ENCODE measurements around the gene PTDSS2.

PTDSS2 gene

GRCh38 chr11:494761-495536 is 44.9 kb downstream of the PTDSS2 start:
- Mint-ChIP-seq H3K36me3 (peaks cover 65% of the 10 kb centered on the region), H3K4me3 (no peak overlapping the region), H3K27ac (no peak overlapping the region)

GRCh38 chr11:495537-495931 is 45.5 kb downstream of the PTDSS2 start:
- no peak overlapping the region for H3K27ac Mint-ChIP-seq
- no peak for DNase-seq (ENCODE audit: low spot score in 2 of 2)
- peaks cover 11% of the 10 kb centered on the region for H3K4me1 Mint-ChIP-seq
- no peak for ATAC-seq
- H3K36me3 Mint-ChIP-seq, result peaks cover 71% of the 10 kb centered on the region
- H3K4me3 Mint-ChIP-seq, result no peak overlapping the region
- no peaks in the 10 kb centered on the region for H3K9me3 Mint-ChIP-seq

More at GRCh38 chr11:494761-495536, 44.9 kb downstream of the PTDSS2 start:
- ATAC-seq (no peak), DNase-seq (ENCODE audit: low spot score in 2 of 2) (no peak)
- Mint-ChIP-seq H3K9me3 (no peaks in the 10 kb centered on the region), H3K4me1 (peaks cover 11% of the 10 kb centered on the region)

- Mint-ChIP-seq H3K27ac (peak overlapping the region; percentile 69), H3K4me3 (no peak overlapping the region), H3K4me1 (peaks cover 11% of the 10 kb centered on the region), H3K9me3 (no peaks in the 10 kb centered on the region), H3K36me3 (peaks cover 86% of the 10 kb centered on the region)
- no peak for DNase-seq (ENCODE audit: low spot score in 2 of 2)
- ATAC-seq, result no peak
These were observed 46.9 kb downstream of the PTDSS2 start for GRCh38 chr11:496834-497564.

- peaks cover 86% of the 10 kb centered on the region for H3K36me3 Mint-ChIP-seq
- no peak for DNase-seq (ENCODE audit: low spot score in 2 of 2)
- no peaks in the 10 kb centered on the region for H3K9me3 Mint-ChIP-seq
- H3K4me1 Mint-ChIP-seq, result peaks cover 14% of the 10 kb centered on the region
- ATAC-seq, result no peak
- peak overlapping the region; percentile 69 for H3K27ac Mint-ChIP-seq
- H3K4me3 Mint-ChIP-seq, result no peak overlapping the region
These were observed 47.7 kb downstream of the PTDSS2 start for GRCh38 chr11:497565-498296.

- peaks cover 83% of the 10 kb centered on the region for H3K36me3 Mint-ChIP-seq
- peaks cover 22% of the 10 kb centered on the region for H3K4me1 Mint-ChIP-seq
- ATAC-seq, result no peak
- DNase-seq (ENCODE audit: low spot score in 2 of 2), result no peak
- no peaks in the 10 kb centered on the region for H3K9me3 Mint-ChIP-seq
- H3K4me3 Mint-ChIP-seq, result no peak overlapping the region
- no peak overlapping the region for H3K27ac Mint-ChIP-seq
These were observed 48.5 kb downstream of the PTDSS2 start for GRCh38 chr11:498297-499181.

- no peak overlapping the region for H3K27ac Mint-ChIP-seq
- H3K4me1 Mint-ChIP-seq, result peaks cover 27% of the 10 kb centered on the region
- no peaks in the 10 kb centered on the region for H3K9me3 Mint-ChIP-seq
- H3K4me3 Mint-ChIP-seq, result no peak overlapping the region
- ATAC-seq, result no peak
- peaks cover 80% of the 10 kb centered on the region for H3K36me3 Mint-ChIP-seq
- no peak for DNase-seq (ENCODE audit: low spot score in 2 of 2)
These were observed 49.4 kb downstream of the PTDSS2 start for GRCh38 chr11:499201-500076.

GRCh38 chr11:501001-501682 is 51.1 kb downstream of the PTDSS2 start:
- H3K36me3 Mint-ChIP-seq, result peaks cover 78% of the 10 kb centered on the region

GRCh38 chr11:501683-502287 is 51.7 kb downstream of the PTDSS2 start:
- DNase-seq (ENCODE audit: low spot score in 2 of 2), result no peak
- ATAC-seq, result no peak
- Mint-ChIP-seq H3K27ac (peak overlapping the region; percentile 60), H3K4me3 (no peak overlapping the region), H3K9me3 (no peaks in the 10 kb centered on the region), H3K4me1 (peaks cover 37% of the 10 kb centered on the region), H3K36me3 (peaks cover 78% of the 10 kb centered on the region)

More at GRCh38 chr11:501001-501682, 51.1 kb downstream of the PTDSS2 start:
- Mint-ChIP-seq H3K4me3 (no peak overlapping the region), H3K27ac (peak overlapping the region; percentile 40), H3K4me1 (peaks cover 37% of the 10 kb centered on the region), H3K9me3 (no peaks in the 10 kb centered on the region)
- DNase-seq (ENCODE audit: low spot score in 2 of 2) (no peak), ATAC-seq (no peak)

GRCh38 chr11:502288-503178 is 52.5 kb downstream of the PTDSS2 start:
- H3K9me3 Mint-ChIP-seq, result no peaks in the 10 kb centered on the region
- peak overlapping the region; percentile 93 for H3K4me3 Mint-ChIP-seq
- ATAC-seq, result no peak
- peaks cover 30% of the 10 kb centered on the region for H3K4me1 Mint-ChIP-seq
- no peak for DNase-seq (ENCODE audit: low spot score in 2 of 2)
- H3K27ac Mint-ChIP-seq, result peak overlapping the region; percentile 60
- H3K36me3 Mint-ChIP-seq, result peaks cover 78% of the 10 kb centered on the region

- DNase-seq (ENCODE audit: low spot score in 2 of 2) (peak in 1 of 2 donors; percentile 63), ATAC-seq (no peak)
- H3K27ac Mint-ChIP-seq, result peak overlapping the region; percentile 48
- peaks cover 31% of the 10 kb centered on the region for H3K4me1 Mint-ChIP-seq
- peaks cover 78% of the 10 kb centered on the region for H3K36me3 Mint-ChIP-seq
- H3K9me3 Mint-ChIP-seq, result no peaks in the 10 kb centered on the region
- peak overlapping the region; percentile 93 for H3K4me3 Mint-ChIP-seq
These were observed 53.3 kb downstream of the PTDSS2 start for GRCh38 chr11:503179-503981.

- Mint-ChIP-seq H3K4me3 (peak overlapping the region; percentile 93), H3K4me1 (peaks cover 32% of the 10 kb centered on the region), H3K27ac (peak overlapping the region; percentile 67), H3K9me3 (no peaks in the 10 kb centered on the region), H3K36me3 (peaks cover 78% of the 10 kb centered on the region)
- no peak for DNase-seq (ENCODE audit: low spot score in 2 of 2)
- no peak for ATAC-seq
These were observed 54.2 kb downstream of the PTDSS2 start for GRCh38 chr11:504053-504993.
